ENCODE measurements around the gene TFG. TPM values are rescaled to one million over a fixed set of nuclear protein-coding genes. Genes with fewer than 3 reads are reported as not detected.

The TFG gene
- total and polyA plus RNA-seq, 9 of the 15 experiments (the other 6 are each of a cell fraction or from before 2014, with no cell fraction given) = 31.8 to 143 (median 57.8) TPM

DNA sequence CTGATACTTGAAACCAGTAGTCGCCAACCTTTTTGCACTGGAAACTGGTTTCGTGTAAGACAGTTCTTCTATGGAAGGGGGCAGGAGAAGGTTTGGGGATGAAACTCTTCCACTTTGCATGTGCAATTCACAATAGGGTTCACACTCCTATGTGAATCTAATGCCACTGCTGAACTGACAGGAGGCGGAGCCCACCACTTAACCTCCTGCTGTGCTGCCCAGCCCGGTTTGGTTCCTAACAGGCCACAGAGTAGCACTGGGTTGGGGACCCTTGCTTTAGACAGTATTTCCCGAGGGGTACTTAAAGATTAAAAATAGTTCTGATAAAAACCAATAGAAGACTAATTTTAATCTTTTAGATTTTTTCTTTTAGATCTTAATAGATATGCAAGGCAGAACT is 11.1 kb downstream of the TFG start:
- H3K4me2 ChIP-seq (ENCODE audit: insufficient read depth, low read length) = no peak overlapping the region
- H4K20me1 ChIP-seq (replicated peaks; ENCODE audit: control insufficient read depth, insufficient read depth, low read length) = no peaks in the 10 kb centered on the region; the same call in 1 of the 2 replicates
- no peak for DNase-seq (ENCODE audit: extremely low read depth in 1 of 4, low spot score in 3 of 4)
- no peak for FAIRE-seq
- H3K9me1 ChIP-seq (ENCODE audit: control insufficient read depth, insufficient read depth, low read length) = peaks cover under 1% of the 10 kb centered on the region
- in situ Hi-C loops (cut with MboI) (no loop called here), intact Hi-C loops (cut with micrococcal nuclease) (no loop called here)
- no peak overlapping the region for H3K9ac ChIP-seq (ENCODE audit: insufficient read depth in 1 of 2, low read depth in 2 of 2, low read length in 2 of 2)
- no peaks in the 10 kb centered on the region for H3K9me3 ChIP-seq (replicated peaks; ENCODE audit: control insufficient read depth, insufficient read depth, low read depth, low read length)
- no peaks in the 10 kb centered on the region; a peak in 1 of 5 replicates for H3K4me1 ChIP-seq (replicated peaks in 1 of 2; ENCODE audit: control insufficient read depth in 2 of 2, insufficient read depth in 2 of 2, low read length in 2 of 2)
- no peak overlapping the region for H2AFZ ChIP-seq (ENCODE audit: low read depth, low read length)
- H3K27ac ChIP-seq (ENCODE audit: extremely low read depth, low read depth, low read length) = no peak overlapping the region
- H3K27me3 ChIP-seq (ENCODE audit: control insufficient read depth in 2 of 2, insufficient read depth in 2 of 2, low read length in 2 of 2) = no peaks in the 10 kb centered on the region
- H3K36me3 ChIP-seq (ENCODE audit: control insufficient read depth, insufficient read depth, low read length) = peaks cover 89% of the 10 kb centered on the region
- H3K79me2 ChIP-seq (ENCODE audit: control insufficient read depth, insufficient read depth, low read length) = peaks cover 70% of the 10 kb centered on the region
- no peak for TF ChIP-seq ZFP30 (CRISPR knock-in tag; IDR thresholded peaks at IDR 0.05; ENCODE audit: borderline replicate concordance)
- TF ChIP-seq ZNF584 (CRISPR knock-in tag; IDR thresholded peaks at IDR 0.05; ENCODE audit: low read depth) = no peak
- TF ChIP-seq, protein P1, sequence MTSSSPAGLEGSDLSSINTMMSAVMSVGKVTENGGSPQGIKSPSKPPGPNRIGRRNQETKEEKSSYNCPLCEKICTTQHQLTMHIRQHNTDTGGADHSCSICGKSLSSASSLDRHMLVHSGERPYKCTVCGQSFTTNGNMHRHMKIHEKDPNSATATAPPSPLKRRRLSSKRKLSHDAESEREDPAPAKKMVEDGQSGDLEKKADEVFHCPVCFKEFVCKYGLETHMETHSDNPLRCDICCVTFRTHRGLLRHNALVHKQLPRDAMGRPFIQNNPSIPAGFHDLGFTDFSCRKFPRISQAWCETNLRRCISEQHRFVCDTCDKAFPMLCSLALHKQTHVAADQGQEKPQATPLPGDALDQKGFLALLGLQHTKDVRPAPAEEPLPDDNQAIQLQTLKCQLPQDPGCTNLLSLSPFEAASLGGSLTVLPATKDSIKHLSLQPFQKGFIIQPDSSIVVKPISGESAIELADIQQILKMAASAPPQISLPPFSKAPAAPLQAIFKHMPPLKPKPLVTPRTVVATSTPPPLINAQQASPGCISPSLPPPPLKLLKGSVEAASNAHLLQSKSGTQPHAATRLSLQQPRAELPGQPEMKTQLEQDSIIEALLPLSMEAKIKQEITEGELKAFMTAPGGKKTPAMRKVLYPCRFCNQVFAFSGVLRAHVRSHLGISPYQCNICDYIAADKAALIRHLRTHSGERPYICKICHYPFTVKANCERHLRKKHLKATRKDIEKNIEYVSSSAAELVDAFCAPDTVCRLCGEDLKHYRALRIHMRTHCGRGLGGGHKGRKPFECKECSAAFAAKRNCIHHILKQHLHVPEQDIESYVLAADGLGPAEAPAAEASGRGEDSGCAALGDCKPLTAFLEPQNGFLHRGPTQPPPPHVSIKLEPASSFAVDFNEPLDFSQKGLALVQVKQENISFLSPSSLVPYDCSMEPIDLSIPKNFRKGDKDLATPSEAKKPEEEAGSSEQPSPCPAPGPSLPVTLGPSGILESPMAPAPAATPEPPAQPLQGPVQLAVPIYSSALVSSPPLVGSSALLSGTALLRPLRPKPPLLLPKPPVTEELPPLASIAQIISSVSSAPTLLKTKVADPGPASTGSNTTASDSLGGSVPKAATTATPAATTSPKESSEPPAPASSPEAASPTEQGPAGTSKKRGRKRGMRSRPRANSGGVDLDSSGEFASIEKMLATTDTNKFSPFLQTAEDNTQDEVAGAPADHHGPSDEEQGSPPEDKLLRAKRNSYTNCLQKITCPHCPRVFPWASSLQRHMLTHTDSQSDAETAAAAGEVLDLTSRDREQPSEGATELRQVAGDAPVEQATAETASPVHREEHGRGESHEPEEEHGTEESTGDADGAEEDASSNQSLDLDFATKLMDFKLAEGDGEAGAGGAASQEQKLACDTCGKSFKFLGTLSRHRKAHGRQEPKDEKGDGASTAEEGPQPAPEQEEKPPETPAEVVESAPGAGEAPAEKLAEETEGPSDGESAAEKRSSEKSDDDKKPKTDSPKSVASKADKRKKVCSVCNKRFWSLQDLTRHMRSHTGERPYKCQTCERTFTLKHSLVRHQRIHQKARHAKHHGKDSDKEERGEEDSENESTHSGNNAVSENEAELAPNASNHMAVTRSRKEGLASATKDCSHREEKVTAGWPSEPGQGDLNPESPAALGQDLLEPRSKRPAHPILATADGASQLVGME (CRISPR knock-in tag; IDR thresholded peaks at IDR 0.05) = no peak
- no peak for TF ChIP-seq CREB1 (IDR thresholded peaks at IDR 0.05)
- no peak for TF ChIP-seq CREB1 (CRISPR knock-in tag; IDR thresholded peaks at IDR 0.05)
- no peak for TF ChIP-seq ARID2 (IDR thresholded peaks at IDR 0.05)
- TF ChIP-seq JUN (IDR thresholded peaks at IDR 0.05; ENCODE audit: borderline replicate concordance, low read depth, low read length) = no peak
- no peak for TF ChIP-seq JUN (CRISPR knock-in tag; IDR thresholded peaks at IDR 0.05; ENCODE audit: borderline replicate concordance)
- TF ChIP-seq ARHGAP35 (IDR thresholded peaks at IDR 0.05; ENCODE audit: partially characterized antibody) = no peak
- TF ChIP-seq STAT5A (IDR thresholded peaks at IDR 0.05; ENCODE audit: borderline replicate concordance, low read length) = no peak
- TF ChIP-seq, protein P2, sequence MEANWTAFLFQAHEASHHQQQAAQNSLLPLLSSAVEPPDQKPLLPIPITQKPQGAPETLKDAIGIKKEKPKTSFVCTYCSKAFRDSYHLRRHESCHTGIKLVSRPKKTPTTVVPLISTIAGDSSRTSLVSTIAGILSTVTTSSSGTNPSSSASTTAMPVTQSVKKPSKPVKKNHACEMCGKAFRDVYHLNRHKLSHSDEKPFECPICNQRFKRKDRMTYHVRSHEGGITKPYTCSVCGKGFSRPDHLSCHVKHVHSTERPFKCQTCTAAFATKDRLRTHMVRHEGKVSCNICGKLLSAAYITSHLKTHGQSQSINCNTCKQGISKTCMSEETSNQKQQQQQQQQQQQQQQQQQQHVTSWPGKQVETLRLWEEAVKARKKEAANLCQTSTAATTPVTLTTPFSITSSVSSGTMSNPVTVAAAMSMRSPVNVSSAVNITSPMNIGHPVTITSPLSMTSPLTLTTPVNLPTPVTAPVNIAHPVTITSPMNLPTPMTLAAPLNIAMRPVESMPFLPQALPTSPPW (CRISPR knock-in tag; IDR thresholded peaks at IDR 0.05) = no peak
- no peak for TF ChIP-seq ZNF699 (CRISPR knock-in tag; IDR thresholded peaks at IDR 0.05; ENCODE audit: insufficient replicate concordance)
- no peak for TF ChIP-seq FOXM1 (IDR thresholded peaks at IDR 0.05; ENCODE audit: low read depth)
- no peak for TF ChIP-seq FOXM1 (CRISPR knock-in tag; IDR thresholded peaks at IDR 0.05; ENCODE audit: low read depth)
- no peak for TF ChIP-seq ESRRB (CRISPR knock-in tag; IDR thresholded peaks at IDR 0.05; ENCODE audit: borderline replicate concordance)
- TF ChIP-seq NFE2L1 (tag; IDR thresholded peaks at IDR 0.05; ENCODE audit: borderline replicate concordance, low read depth) = no peak
- TF ChIP-seq SOX6 (IDR thresholded peaks at IDR 0.05) = no peak
- no peak for TF ChIP-seq MAFF (IDR thresholded peaks at IDR 0.05; ENCODE audit: low read length)
- no peak for TF ChIP-seq ZNF174 (CRISPR knock-in tag; IDR thresholded peaks at IDR 0.05)
- BruUV-seq (replicated peaks) = no TSS peak
- ATAC-seq = no peak
- ChIA-PET CTCF (ENCODE audit: low intra/inter-chr PET ratio) (no interaction called here), POLR2A (no interaction called here)
- WGBS (ENCODE audit: insufficient coverage, low coverage, missing lambda C conversion rate) = 92% methylated on average over 5 of the region's 5 CpGs
- no peak overlapping the region for H3K4me3 ChIP-seq
